Measurements from ENCODE around the gene ADAMTS2.

The ADAMTS2 gene

GRCh38 chr5:179115307-179115706, 230.0 kb downstream of the ADAMTS2 start:
- Mint-ChIP-seq H3K9me3 (peaks cover 93% of the 10 kb centered on the region), H3K4me3 (no peak overlapping the region), H3K4me1 (no peaks in the 10 kb centered on the region), H3K27ac (no peak overlapping the region), H3K36me3 (ENCODE audit: low read depth) (peaks cover 5% of the 10 kb centered on the region), H3K27me3 (ENCODE audit: low read depth, poor library complexity) (peaks cover 16% of the 10 kb centered on the region)
- no peak for TF ChIP-seq CTCF (IDR thresholded peaks at IDR 0.05)
- DNase-seq = no peak

DNA sequence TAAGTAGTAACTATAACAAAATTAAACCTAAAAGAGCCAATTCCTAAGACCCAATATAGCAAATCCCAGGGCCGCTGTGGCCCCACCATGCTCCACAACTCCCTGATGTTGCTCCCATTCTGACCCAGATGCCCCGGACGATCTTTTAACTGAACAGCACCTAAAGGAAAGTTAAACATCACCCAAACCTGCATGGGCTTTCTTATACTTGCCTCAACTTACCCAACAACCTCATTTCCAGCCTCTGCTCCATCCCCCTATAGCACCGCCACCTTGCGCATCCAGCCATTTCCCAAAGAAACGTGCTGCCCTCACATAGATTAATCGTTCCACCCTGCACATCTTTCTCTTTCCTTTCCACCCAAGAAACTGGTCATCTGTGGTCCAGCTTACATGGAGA, 230.5 kb downstream of the ADAMTS2 start:
- Mint-ChIP-seq H3K27ac (no peak overlapping the region), H3K4me1 (no peaks in the 10 kb centered on the region), H3K36me3 (ENCODE audit: low read depth) (no peaks in the 10 kb centered on the region), H3K4me3 (no peak overlapping the region), H3K27me3 (ENCODE audit: low read depth, poor library complexity) (peaks cover 16% of the 10 kb centered on the region), H3K9me3 (peaks cover 92% of the 10 kb centered on the region)
- no peak for TF ChIP-seq CTCF (IDR thresholded peaks at IDR 0.05)
- DNase-seq = no peak

GRCh38 chr5:179113945-179114641, 231.2 kb downstream of the ADAMTS2 start:
- Mint-ChIP-seq H3K36me3 (ENCODE audit: low read depth) (no peaks in the 10 kb centered on the region), H3K9me3 (peaks cover 93% of the 10 kb centered on the region), H3K27ac (no peak overlapping the region), H3K4me3 (no peak overlapping the region), H3K27me3 (ENCODE audit: low read depth, poor library complexity) (peaks cover 16% of the 10 kb centered on the region), H3K4me1 (no peaks in the 10 kb centered on the region)
- no peak for TF ChIP-seq CTCF (IDR thresholded peaks at IDR 0.05)
- DNase-seq = no peak

GRCh38 chr5:179113143-179113530, 232.1 kb downstream of the ADAMTS2 start:
- Mint-ChIP-seq H3K27ac (no peak overlapping the region), H3K36me3 (ENCODE audit: low read depth) (no peaks in the 10 kb centered on the region), H3K27me3 (ENCODE audit: low read depth, poor library complexity) (peaks cover 16% of the 10 kb centered on the region), H3K9me3 (peaks cover 92% of the 10 kb centered on the region), H3K4me1 (no peaks in the 10 kb centered on the region), H3K4me3 (no peak overlapping the region)
- no peak for DNase-seq
- TF ChIP-seq CTCF (IDR thresholded peaks at IDR 0.05) = no peak

DNA sequence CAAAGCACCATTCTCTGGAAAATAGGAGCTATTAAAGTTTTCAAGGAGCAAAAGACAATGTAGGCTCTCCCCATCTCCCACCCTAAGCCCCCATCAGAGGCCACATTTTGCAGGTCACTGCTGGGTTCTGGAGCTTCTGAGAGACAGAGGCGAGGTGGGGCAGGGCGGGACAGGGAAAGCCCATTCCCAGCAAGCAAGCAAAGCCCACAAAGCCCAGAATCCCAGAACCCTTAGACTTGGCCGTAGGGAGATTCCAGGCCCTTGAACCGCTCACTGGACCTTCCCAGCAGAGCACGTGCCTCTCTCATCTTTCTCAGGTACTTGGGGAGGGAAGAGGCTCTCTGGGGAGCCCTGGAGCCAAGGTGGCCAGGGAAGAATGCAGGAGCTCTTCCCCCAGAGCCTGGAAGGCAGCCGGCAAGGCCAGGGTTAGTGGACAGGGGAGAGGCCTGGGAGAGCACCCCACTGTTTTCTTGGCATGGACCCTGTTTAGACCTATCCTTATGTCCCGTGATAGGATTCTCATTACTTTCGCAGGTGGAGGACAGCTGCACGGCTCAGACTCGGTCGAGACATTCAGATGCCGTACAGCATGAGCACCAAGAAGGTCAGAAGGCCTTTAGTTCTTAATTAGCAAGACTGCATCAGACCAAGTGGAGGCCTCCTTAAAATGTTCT, 232.7 kb downstream of the ADAMTS2 start:
- H3K4me3 Mint-ChIP-seq = no peak overlapping the region
- H3K4me1 Mint-ChIP-seq = no peaks in the 10 kb centered on the region
- DNase-seq = no peak
- H3K27me3 Mint-ChIP-seq (ENCODE audit: low read depth, poor library complexity) = peaks cover 16% of the 10 kb centered on the region
- H3K36me3 Mint-ChIP-seq (ENCODE audit: low read depth) = no peaks in the 10 kb centered on the region
- H3K27ac Mint-ChIP-seq = no peak overlapping the region
- TF ChIP-seq CTCF (IDR thresholded peaks at IDR 0.05) = no peak
- peaks cover 93% of the 10 kb centered on the region for H3K9me3 Mint-ChIP-seq
